H1 (cell line): ENCODE data around the gene NR3C2.

Source experiments
- CEBPB ChIP-seq: IDR thresholded peaks from 2 replicates; pipeline ENCODE4 v1.6.1; 2012; ENCODE audit warnings: low read depth, low read length
- EZH2 ChIP-seq: fragments of 200-600 bp; sonication (generic); IDR thresholded peaks from 2 replicates; pipeline ENCODE4 v1.7.1; 2012; ENCODE audit warnings: low read depth, mild to moderate bottlenecking, moderate library complexity, low read length, inconsistent platforms; ENCODE audit not compliant: severe bottlenecking
- POLR2A ChIP-seq, 2 experiments: IDR thresholded peaks; 1 replicate in 1 of 2; 2 replicates in 1 of 2; pipeline ENCODE4 v1.6.1; 2011; ENCODE audit warnings: low read depth in 2 of 2, low read length in 2 of 2, mild to moderate bottlenecking in 2 of 2; ENCODE audit errors: control extremely low read depth in 1 of 2
- RFX5 ChIP-seq: IDR thresholded peaks from 2 replicates; pipeline ENCODE4 v1.6.1; 2011; ENCODE audit warnings: low read depth, low read length, improper control_type of control experiment, borderline replicate concordance
- SRF ChIP-seq: IDR thresholded peaks from 2 replicates; pipeline ENCODE4 v1.6.1; 2011; ENCODE audit warnings: mild to moderate bottlenecking, low read depth, low read length, moderate library complexity

- TF ChIP-seq RFX5 (no peak), SRF (no peak), CEBPB (no peak), POLR2A (IDR thresholded peaks at IDR 0.05; ENCODE audit: control extremely low read depth in 1 of 2, low read depth in 2 of 2, low read length in 2 of 2) (no peak), EZH2 (no peak)
These were observed 384.7 kb downstream of the NR3C2 start for GRCh38 chr4:148057516-148057915.
